Measurements from ENCODE around the gene SMC4. TPM values are rescaled to one million over a fixed set of nuclear protein-coding genes. Genes with fewer than 3 reads are reported as not detected.

Gene SMC4
- total RNA-seq, 1 experiment from 2014 or later = 116 TPM

DNA sequence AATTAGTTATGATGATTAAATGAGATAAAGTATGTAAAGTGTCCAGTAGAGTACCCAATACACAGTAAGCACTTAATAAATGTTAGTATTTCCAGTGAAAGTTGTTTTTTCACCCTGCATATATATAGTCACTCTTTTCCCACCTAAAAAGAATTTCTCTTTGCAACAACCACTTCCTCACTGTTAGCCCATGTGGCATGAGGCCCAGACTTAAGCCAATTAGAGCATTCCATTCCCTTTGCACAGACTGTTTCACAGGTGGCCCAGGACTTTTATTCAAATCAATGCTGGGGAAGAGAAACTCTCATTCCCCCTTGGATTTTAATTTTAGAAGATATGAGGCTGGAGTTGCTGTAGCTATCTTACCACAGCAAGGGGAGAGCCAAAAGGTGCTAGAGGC lies 4.2 kb upstream of the SMC4 start:
- BruUV-seq (replicated peaks) = no TSS peak
- Mint-ChIP-seq H3K27ac (ENCODE audit: low read depth, unreplicated experiment) (peak overlapping the region; percentile 75), H3K36me3 (ENCODE audit: insufficient read depth, unreplicated experiment) (peaks cover 21% of the 10 kb centered on the region), H3K4me3 (ENCODE audit: unreplicated experiment) (no peak overlapping the region), H3K9me3 (ENCODE audit: unreplicated experiment) (no peaks in the 10 kb centered on the region), H3K27me3 (ENCODE audit: insufficient read depth, unreplicated experiment) (no peaks in the 10 kb centered on the region), H3K4me1 (ENCODE audit: insufficient read depth, unreplicated experiment) (peaks cover 32% of the 10 kb centered on the region)
- CTCF ChIA-PET = interaction anchor here (0.6 to 1.5 kb wide), 7 partner anchors 18 to 1129 kb away, joined by 3 to 5 read pairs (median 3); no protein-coding TSS in a partner anchor
- POLR2A ChIA-PET = interaction anchor here (0.6 to 2.5 kb wide), 3 partner anchors 8 to 54 kb away, joined by 3 to 7 read pairs (median 6); partner anchors contain the start of gene TRIM59
- intact Hi-C loops (cut with micrococcal nuclease) = no loop called here
- TF ChIP-seq, protein P1, sequence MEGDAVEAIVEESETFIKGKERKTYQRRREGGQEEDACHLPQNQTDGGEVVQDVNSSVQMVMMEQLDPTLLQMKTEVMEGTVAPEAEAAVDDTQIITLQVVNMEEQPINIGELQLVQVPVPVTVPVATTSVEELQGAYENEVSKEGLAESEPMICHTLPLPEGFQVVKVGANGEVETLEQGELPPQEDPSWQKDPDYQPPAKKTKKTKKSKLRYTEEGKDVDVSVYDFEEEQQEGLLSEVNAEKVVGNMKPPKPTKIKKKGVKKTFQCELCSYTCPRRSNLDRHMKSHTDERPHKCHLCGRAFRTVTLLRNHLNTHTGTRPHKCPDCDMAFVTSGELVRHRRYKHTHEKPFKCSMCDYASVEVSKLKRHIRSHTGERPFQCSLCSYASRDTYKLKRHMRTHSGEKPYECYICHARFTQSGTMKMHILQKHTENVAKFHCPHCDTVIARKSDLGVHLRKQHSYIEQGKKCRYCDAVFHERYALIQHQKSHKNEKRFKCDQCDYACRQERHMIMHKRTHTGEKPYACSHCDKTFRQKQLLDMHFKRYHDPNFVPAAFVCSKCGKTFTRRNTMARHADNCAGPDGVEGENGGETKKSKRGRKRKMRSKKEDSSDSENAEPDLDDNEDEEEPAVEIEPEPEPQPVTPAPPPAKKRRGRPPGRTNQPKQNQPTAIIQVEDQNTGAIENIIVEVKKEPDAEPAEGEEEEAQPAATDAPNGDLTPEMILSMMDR (IDR thresholded peaks at IDR 0.05; ENCODE audit: unreplicated experiment) = no peak
- DNase-seq (ENCODE audit: unreplicated experiment) = peak; percentile 45

DNA sequence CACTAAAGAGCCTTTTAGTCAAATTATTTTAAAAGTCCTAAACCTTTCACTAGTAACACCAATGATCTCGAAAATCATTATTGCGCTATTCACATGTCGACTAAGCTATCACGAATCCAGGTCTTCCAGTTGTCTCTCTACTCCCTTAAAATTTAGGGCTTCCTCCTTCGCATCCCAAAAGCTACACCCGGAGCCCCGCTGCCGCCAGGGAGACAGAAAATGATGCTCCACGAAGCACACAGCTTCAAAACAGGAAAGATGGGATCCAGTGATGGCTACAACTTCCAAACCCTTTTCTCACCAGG lies 678 bp upstream of the SMC4 start:
- Mint-ChIP-seq H3K36me3 (ENCODE audit: insufficient read depth, unreplicated experiment) (peaks cover 47% of the 10 kb centered on the region), H3K9me3 (ENCODE audit: unreplicated experiment) (no peaks in the 10 kb centered on the region), H3K27ac (ENCODE audit: low read depth, unreplicated experiment) (peak overlapping the region; percentile 100), H3K27me3 (ENCODE audit: insufficient read depth, unreplicated experiment) (no peaks in the 10 kb centered on the region), H3K4me3 (ENCODE audit: unreplicated experiment) (peak overlapping the region; percentile 88), H3K4me1 (ENCODE audit: insufficient read depth, unreplicated experiment) (peaks cover 28% of the 10 kb centered on the region)
- no peak for DNase-seq (ENCODE audit: unreplicated experiment)
- BruUV-seq (replicated peaks) = TSS peak; percentile 77
- intact Hi-C loops (cut with micrococcal nuclease) = no loop called here
- CTCF ChIA-PET = interaction anchor here (0.7 to 1.8 kb wide), 3 partner anchors 15 to 513 kb away, joined by 3 to 8 read pairs (median 3); no protein-coding TSS in a partner anchor
- TF ChIP-seq, protein P1 (IDR thresholded peaks at IDR 0.05; ENCODE audit: unreplicated experiment) = no peak
- POLR2A ChIA-PET = interaction anchor here (0.5 to 4.4 kb wide), 6 partner anchors 11 to 615 kb away, joined by 3 to 70 read pairs (median 4); partner anchors contain the start of gene TRIM59

DNA sequence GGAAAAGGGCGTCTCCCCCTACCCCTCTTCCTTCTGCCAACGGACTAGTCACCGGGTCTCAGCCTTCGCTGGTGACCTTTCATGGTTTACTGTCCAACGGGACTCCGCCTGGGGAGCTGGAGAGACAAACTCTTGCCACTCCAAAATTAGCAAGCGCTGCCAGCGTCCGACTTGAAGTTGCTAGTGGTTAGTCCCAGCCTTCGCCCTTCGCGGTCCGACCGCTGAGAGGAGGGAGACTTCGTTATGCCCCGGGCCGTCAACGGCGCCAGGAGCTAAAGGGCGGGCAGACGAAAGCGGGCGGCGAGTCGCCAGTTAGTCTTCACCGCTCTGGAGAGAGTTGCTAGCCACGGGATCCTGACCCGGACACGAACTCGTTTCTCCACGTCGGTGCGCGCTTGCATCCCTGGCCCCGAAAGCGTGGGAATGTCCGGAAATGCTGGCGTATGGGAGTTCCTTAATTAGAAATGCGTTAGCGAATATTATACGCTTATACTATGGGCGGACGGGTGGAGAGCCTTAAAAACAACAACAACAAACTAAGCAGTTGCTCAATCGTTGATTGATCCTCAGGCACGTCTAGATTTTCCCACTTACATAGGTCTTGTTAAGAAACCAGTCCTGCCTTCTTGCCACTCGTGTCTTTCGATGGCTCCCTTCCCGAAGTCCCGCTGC lies 716 bp downstream of the SMC4 start:
- POLR2A ChIA-PET = interaction anchor here (0.6 to 4.4 kb wide), 5 partner anchors 10 to 49 kb away, joined by 3 to 70 read pairs (median 6); partner anchors contain the start of gene TRIM59
- TF ChIP-seq, protein P1 (IDR thresholded peaks at IDR 0.05; ENCODE audit: unreplicated experiment) = no peak
- Mint-ChIP-seq H3K4me3 (ENCODE audit: unreplicated experiment) (peak overlapping the region; percentile 88), H3K4me1 (ENCODE audit: insufficient read depth, unreplicated experiment) (peaks cover 31% of the 10 kb centered on the region), H3K9me3 (ENCODE audit: unreplicated experiment) (no peaks in the 10 kb centered on the region), H3K27ac (ENCODE audit: low read depth, unreplicated experiment) (peak overlapping the region; percentile 100), H3K36me3 (ENCODE audit: insufficient read depth, unreplicated experiment) (peaks cover 48% of the 10 kb centered on the region), H3K27me3 (ENCODE audit: insufficient read depth, unreplicated experiment) (no peaks in the 10 kb centered on the region)
- CTCF ChIA-PET = interaction anchor here (0.6 to 1.0 kb wide), 3 partner anchors 9 to 527 kb away, joined by 3 to 5 read pairs (median 5); no protein-coding TSS in a partner anchor
- peak; percentile 41 for DNase-seq (ENCODE audit: unreplicated experiment)
- intact Hi-C loops (cut with micrococcal nuclease) = loop anchor here (5.0 kb wide), 1 partner anchor 47 kb away; the partner anchor contains the start of gene TRIM59
- no TSS peak for BruUV-seq (replicated peaks)

DNA sequence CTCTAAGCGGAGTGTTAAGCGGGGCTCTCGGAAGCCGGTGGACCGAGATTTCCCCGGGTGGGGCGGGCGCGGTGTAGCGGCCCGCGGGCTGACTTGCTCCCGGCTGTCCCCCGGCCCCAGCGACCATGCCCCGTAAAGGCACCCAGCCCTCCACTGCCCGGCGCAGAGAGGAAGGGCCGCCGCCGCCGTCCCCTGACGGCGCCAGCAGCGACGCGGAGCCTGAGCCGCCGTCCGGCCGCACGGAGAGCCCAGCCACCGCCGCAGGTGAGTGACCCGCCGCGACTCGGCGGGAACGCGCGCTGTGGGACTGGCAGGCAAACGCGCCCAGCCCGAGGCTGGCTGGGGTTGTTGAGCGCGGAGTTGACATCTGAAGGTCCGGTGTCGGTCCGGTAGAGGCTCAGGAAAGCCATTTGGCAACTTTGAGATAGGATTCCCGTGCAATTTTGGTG lies 1.3 kb downstream of the SMC4 start:
- BruUV-seq (replicated peaks) = no TSS peak
- no peaks in the 10 kb centered on the region for H3K27me3 Mint-ChIP-seq (ENCODE audit: insufficient read depth, unreplicated experiment)
- TF ChIP-seq, protein P1 (IDR thresholded peaks at IDR 0.05; ENCODE audit: unreplicated experiment) = no peak
- intact Hi-C loops (cut with micrococcal nuclease) = loop anchor here (5.0 kb wide), 1 partner anchor 47 kb away; the partner anchor contains the start of gene TRIM59
- H3K27ac Mint-ChIP-seq (ENCODE audit: low read depth, unreplicated experiment) = peak overlapping the region; percentile 100
- ChIA-PET CTCF (interaction anchor here (1.0 to 2.9 kb wide), 3 partner anchors 11 to 238 kb away, joined by 4 to 26 read pairs (median 5); no protein-coding TSS in a partner anchor), POLR2A (interaction anchor here (1.3 to 5.5 kb wide), 6 partner anchors 9 to 48 kb away, joined by 4 to 70 read pairs (median 26); partner anchors contain the start of gene TRIM59)
- peaks cover 51% of the 10 kb centered on the region for H3K36me3 Mint-ChIP-seq (ENCODE audit: insufficient read depth, unreplicated experiment)
- H3K9me3 Mint-ChIP-seq (ENCODE audit: unreplicated experiment) = no peaks in the 10 kb centered on the region
- no peak for DNase-seq (ENCODE audit: unreplicated experiment)
- peaks cover 25% of the 10 kb centered on the region for H3K4me1 Mint-ChIP-seq (ENCODE audit: insufficient read depth, unreplicated experiment)
- H3K4me3 Mint-ChIP-seq (ENCODE audit: unreplicated experiment) = peak overlapping the region; percentile 88
